Endodermal cell (in vitro differentiated cells): ENCODE results near the gene DENND2A. TPM values are rescaled to one million over a fixed set of nuclear protein-coding genes. Genes with fewer than 3 reads are reported as not detected.

Experiments used
- DNase-seq: peaks from one replicate; pipeline ENCODE4 v3.0.0-alpha.2; 2017
- H3K27ac ChIP-seq: 2 replicates; pipeline ENCODE4 v1.5.1; 2013; ENCODE audit warnings: mild to moderate bottlenecking, low read depth, low read length, moderate library complexity
- H3K27me3 ChIP-seq: 2 replicates; pipeline ENCODE4 v1.6.1; 2013; ENCODE audit warnings: mild to moderate bottlenecking, low read length, moderate library complexity; ENCODE audit not compliant: insufficient read depth, control insufficient read depth, poor library complexity, severe bottlenecking
- H3K36me3 ChIP-seq: 2 replicates; pipeline ENCODE4 v1.7.0; 2013; ENCODE audit warnings: mild to moderate bottlenecking, low read length, moderate library complexity; ENCODE audit not compliant: control insufficient read depth, insufficient read depth
- H3K4me1 ChIP-seq: one replicate; pipeline ENCODE4 v1.7.0; 2013; ENCODE audit warnings: low read length; ENCODE audit not compliant: control insufficient read depth, insufficient read depth
- H3K4me3 ChIP-seq: 2 replicates; pipeline ENCODE4 v1.5.1; 2013; ENCODE audit warnings: mild to moderate bottlenecking, low read length, moderate library complexity
- H3K9ac ChIP-seq: 2 replicates; pipeline ENCODE4 v1.6.1; 2013; ENCODE audit warnings: mild to moderate bottlenecking, low read length, moderate library complexity; ENCODE audit not compliant: poor library complexity, severe bottlenecking; ENCODE audit errors: extremely low read depth
- H3K9me3 ChIP-seq: 2 replicates; pipeline ENCODE4 v1.6.1; 2013; ENCODE audit warnings: mild to moderate bottlenecking, low read length, moderate library complexity; ENCODE audit not compliant: control insufficient read depth
- H3K27ac Mint-ChIP-seq: 2 replicates; pipeline ENCODE4 v1.8.0; 2020; ENCODE audit warnings: mixed read lengths
- H3K27me3 Mint-ChIP-seq: 2 replicates; pipeline ENCODE4 v1.8.0; 2021; ENCODE audit warnings: mild to moderate bottlenecking, mixed read lengths; ENCODE audit not compliant: insufficient read depth
- H3K36me3 Mint-ChIP-seq: 2 replicates; pipeline ENCODE4 v1.8.0; 2020; ENCODE audit warnings: low read depth, mixed read lengths
- H3K4me1 Mint-ChIP-seq: 2 replicates; pipeline ENCODE4 v1.8.0; 2020; ENCODE audit warnings: mixed read lengths
- H3K4me3 Mint-ChIP-seq: 2 replicates; pipeline ENCODE4 v1.8.0; 2020; ENCODE audit warnings: mild to moderate bottlenecking, moderate library complexity, mixed read lengths
- H3K9me3 Mint-ChIP-seq: 2 replicates; pipeline ENCODE4 v1.8.0; 2020; ENCODE audit warnings: mild to moderate bottlenecking, mixed read lengths
- CTCF ChIP-seq: fragments of 200-600 bp; sonication (generic); conservative IDR thresholded peaks from 2 replicates; pipeline ENCODE4 v1.5.0; 2021; ENCODE audit warnings: antibody characterized with exemption, mild to moderate bottlenecking
- WGBS, 2 experiments: methylation state at CpG; one replicate each; pipeline versions ENCODE4 v1.1.5 to v1.1.7; 2013; ENCODE audit warnings: missing lambda C conversion rate in 2 of 2, mixed read lengths in 1 of 2; ENCODE audit not compliant: insufficient coverage in 1 of 2, insufficient read length in 1 of 2; 5-methylcytosine and 5-hydroxymethylcytosine counted together
- total RNA-seq, 2 donors: library from RNA; stranded (reverse); fragmentation: NEBNext Ultra II Directional in 1 of 2; extraction: Animal tissue kit (Norgen Biotek cat#: 25700) in 1 of 2; gene quantifications; 2 replicates in 1 of 2; 3 replicates in 1 of 2; pipeline ENCODE4 v1.2.1, GENCODE V29; 2021

The DENND2A gene
- total RNA-seq, 2 donors from 2014 or later = 28.5 to 40.6 TPM

DNA sequence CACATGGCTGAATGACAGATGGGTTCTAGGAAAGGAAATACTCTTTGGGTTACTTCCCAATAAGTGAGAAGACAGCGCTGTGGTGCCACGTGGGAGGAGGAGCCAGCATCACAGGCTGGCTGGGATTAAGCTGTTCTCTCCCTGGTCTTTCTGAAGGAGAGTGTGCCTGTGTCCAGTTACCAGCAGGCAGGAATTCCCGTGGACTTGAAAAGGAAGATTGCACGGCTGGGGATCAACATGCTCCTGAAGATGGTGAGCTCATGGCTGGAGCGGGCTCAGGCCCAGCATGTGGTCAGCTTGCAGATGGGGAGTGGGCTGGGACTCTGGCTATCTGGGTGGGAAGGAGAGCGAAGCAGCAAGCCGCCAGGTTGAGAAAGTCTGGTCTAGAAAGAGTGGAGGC, 40.3 kb upstream of the DENND2A start:
- no peak overlapping the region for H3K4me3 Mint-ChIP-seq
- H3K9ac ChIP-seq = no peak overlapping the region
- H3K36me3 Mint-ChIP-seq = peaks cover 27% of the 10 kb centered on the region
- H3K9me3 ChIP-seq = no peaks in the 10 kb centered on the region
- peaks cover 6% of the 10 kb centered on the region for H3K4me1 ChIP-seq
- peaks cover 11% of the 10 kb centered on the region for H3K4me1 Mint-ChIP-seq
- peaks cover 16% of the 10 kb centered on the region for H3K36me3 ChIP-seq
- 92 to 100% methylated on average over 2 to 7 of the region's 7 CpGs for WGBS, 2 experiments
- no peak overlapping the region for H3K4me3 ChIP-seq
- H3K27ac ChIP-seq = no peak overlapping the region
- no peak for TF ChIP-seq CTCF
- no peaks in the 10 kb centered on the region for H3K27me3 ChIP-seq
- no peaks in the 10 kb centered on the region for H3K9me3 Mint-ChIP-seq
- H3K27me3 Mint-ChIP-seq = no peaks in the 10 kb centered on the region
- DNase-seq = no peak
- no peak overlapping the region for H3K27ac Mint-ChIP-seq

DNA sequence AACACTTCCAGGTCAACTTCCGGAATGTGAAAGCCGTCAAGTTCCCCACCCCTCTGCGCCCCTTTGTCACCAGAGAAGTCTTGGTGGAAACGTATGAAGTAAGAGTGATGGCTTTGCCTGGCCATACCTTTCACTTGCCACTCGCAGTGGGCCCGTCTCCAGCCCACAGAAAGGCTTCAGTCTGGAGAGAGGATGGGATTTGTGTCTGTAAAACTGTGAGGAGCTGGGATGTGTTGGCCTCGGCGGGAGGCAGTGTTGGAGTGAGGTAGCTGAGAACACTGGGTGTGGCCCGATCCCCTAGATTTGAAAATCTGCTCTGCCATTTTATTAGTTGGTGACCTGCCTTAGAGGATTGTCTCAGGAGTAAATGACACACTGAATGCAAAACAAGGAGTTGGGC, 38.6 kb upstream of the DENND2A start:
- Mint-ChIP-seq H3K36me3 (peaks cover 21% of the 10 kb centered on the region), H3K4me3 (no peak overlapping the region)

GRCh38 chr7:140678816-140679130, 38.2 kb upstream of the DENND2A start:
- Mint-ChIP-seq H3K9me3 (no peaks in the 10 kb centered on the region), H3K27ac (no peak overlapping the region), H3K27me3 (peaks cover under 1% of the 10 kb centered on the region), H3K4me3 (no peak overlapping the region), H3K36me3 (peaks cover 21% of the 10 kb centered on the region), H3K4me1 (peaks cover 6% of the 10 kb centered on the region)
- no peak for TF ChIP-seq CTCF
- 82 to 89% methylated on average over 3 to 7 of the region's 7 CpGs for WGBS, 2 experiments
- Histone ChIP-seq H3K9ac (no peak overlapping the region), H3K27ac (no peak overlapping the region), H3K4me3 (no peak overlapping the region), H3K9me3 (no peaks in the 10 kb centered on the region), H3K4me1 (peaks cover 5% of the 10 kb centered on the region), H3K27me3 (no peaks in the 10 kb centered on the region), H3K36me3 (peaks cover 16% of the 10 kb centered on the region)
- DNase-seq = no peak

More for the DNA sequence above, 38.6 kb upstream of the DENND2A start:
- no peak for TF ChIP-seq CTCF
- DNase-seq = no peak
- Histone ChIP-seq H3K27ac (no peak overlapping the region), H3K27me3 (no peaks in the 10 kb centered on the region), H3K4me1 (peaks cover 6% of the 10 kb centered on the region), H3K9me3 (no peaks in the 10 kb centered on the region), H3K9ac (no peak overlapping the region), H3K4me3 (no peak overlapping the region), H3K36me3 (peaks cover 16% of the 10 kb centered on the region)
- Mint-ChIP-seq H3K9me3 (no peaks in the 10 kb centered on the region), H3K27me3 (no peaks in the 10 kb centered on the region), H3K4me1 (peaks cover 10% of the 10 kb centered on the region), H3K27ac (no peak overlapping the region)
- WGBS, 2 experiments = 96% methylated on average over 4 to 9 of the region's 9 CpGs
